Measurements from ENCODE around the gene METTL5.

The METTL5 gene

GRCh38 chr2:169808221-169808620, 16.5 kb downstream of the METTL5 start:
- TF ChIP-seq, protein P1, sequence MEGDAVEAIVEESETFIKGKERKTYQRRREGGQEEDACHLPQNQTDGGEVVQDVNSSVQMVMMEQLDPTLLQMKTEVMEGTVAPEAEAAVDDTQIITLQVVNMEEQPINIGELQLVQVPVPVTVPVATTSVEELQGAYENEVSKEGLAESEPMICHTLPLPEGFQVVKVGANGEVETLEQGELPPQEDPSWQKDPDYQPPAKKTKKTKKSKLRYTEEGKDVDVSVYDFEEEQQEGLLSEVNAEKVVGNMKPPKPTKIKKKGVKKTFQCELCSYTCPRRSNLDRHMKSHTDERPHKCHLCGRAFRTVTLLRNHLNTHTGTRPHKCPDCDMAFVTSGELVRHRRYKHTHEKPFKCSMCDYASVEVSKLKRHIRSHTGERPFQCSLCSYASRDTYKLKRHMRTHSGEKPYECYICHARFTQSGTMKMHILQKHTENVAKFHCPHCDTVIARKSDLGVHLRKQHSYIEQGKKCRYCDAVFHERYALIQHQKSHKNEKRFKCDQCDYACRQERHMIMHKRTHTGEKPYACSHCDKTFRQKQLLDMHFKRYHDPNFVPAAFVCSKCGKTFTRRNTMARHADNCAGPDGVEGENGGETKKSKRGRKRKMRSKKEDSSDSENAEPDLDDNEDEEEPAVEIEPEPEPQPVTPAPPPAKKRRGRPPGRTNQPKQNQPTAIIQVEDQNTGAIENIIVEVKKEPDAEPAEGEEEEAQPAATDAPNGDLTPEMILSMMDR (IDR thresholded peaks at IDR 0.05; ENCODE audit: insufficient read depth, low read depth, low read length, missing control alignments), result no peak
- H3K4me3 ChIP-seq (ENCODE audit: low read depth, low read length), result no peak overlapping the region
- no peak for DNase-seq (ENCODE audit: low read depth)

- TF ChIP-seq, protein P1 (IDR thresholded peaks at IDR 0.05; ENCODE audit: insufficient read depth, low read depth, low read length, missing control alignments), result no peak
- DNase-seq (ENCODE audit: low read depth), result no peak
- no peak overlapping the region for H3K4me3 ChIP-seq (ENCODE audit: low read depth, low read length)
Observed at GRCh38 chr2:169806586-169806985, 18.1 kb downstream of the METTL5 start.

DNA sequence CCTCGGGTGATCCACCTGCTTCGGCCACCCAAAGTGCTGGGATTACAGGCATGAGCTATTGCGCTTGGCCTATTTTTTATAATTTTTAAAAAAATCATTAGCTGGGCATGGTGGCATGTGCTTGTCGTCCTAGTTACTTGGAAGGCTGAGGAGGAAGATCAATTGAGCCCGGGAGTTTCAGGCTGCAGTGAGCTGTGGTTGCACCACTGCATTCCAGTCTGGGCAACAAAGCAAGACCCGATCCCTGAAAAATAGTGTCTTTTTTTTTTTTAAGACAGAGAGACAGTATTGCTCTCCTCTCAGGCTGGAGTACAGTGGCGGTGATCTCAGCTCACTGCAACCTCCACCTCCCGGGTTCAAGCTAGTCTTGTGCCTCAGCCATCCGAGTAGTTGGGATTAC, 21.2 kb downstream of the METTL5 start:
- TF ChIP-seq, protein P1 (IDR thresholded peaks at IDR 0.05; ENCODE audit: insufficient read depth, low read depth, low read length, missing control alignments), result no peak
- no peak overlapping the region for H3K4me3 ChIP-seq (ENCODE audit: low read depth, low read length)
- DNase-seq (ENCODE audit: low read depth), result no peak

- DNase-seq (ENCODE audit: low read depth), result peak; percentile 98
- TF ChIP-seq, protein P1 (IDR thresholded peaks at IDR 0.05; ENCODE audit: insufficient read depth, low read depth, low read length, missing control alignments), result no peak
- H3K4me3 ChIP-seq (ENCODE audit: low read depth, low read length), result peak within 1 kb of the TSS; percentile 86
Observed at GRCh38 chr2:169798718-169799592, 25.8 kb downstream of the METTL5 start, which contains the start of gene SSB. TSS of gene SSB (plus strand) at chr2:169798871. CDS start at chr2:169800961, 2,090 bp downstream.

- DNase-seq (ENCODE audit: low read depth), result no peak
- TF ChIP-seq, protein P1 (IDR thresholded peaks at IDR 0.05; ENCODE audit: insufficient read depth, low read depth, low read length, missing control alignments), result no peak
- H3K4me3 ChIP-seq (ENCODE audit: low read depth, low read length), result peak overlapping the region; percentile 86
Observed at GRCh38 chr2:169798397-169798717, 26.3 kb downstream of the METTL5 start.

DNA sequence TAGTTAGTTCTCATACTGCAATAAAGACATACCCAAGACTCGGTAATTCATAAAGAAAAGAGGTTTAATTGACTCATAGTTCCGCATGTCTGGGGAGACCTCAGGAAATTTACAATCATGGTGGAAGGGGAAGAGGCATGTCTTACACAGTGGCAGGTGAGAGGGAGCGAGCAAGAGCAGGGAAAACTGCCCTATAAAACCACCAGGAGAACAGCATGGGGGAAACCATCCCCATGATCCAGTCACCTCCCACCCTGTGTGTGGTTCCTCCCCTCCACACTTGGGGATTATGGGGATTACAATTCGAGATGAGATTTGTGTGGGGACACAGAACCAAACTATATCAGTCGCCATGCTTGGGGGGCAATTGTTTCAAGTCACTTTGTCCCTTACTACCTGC, 27.1 kb downstream of the METTL5 start:
- no peak for DNase-seq (ENCODE audit: low read depth)
- H3K4me3 ChIP-seq (ENCODE audit: low read depth, low read length), result no peak overlapping the region
- TF ChIP-seq, protein P1 (IDR thresholded peaks at IDR 0.05; ENCODE audit: insufficient read depth, low read depth, low read length, missing control alignments), result no peak

DNA sequence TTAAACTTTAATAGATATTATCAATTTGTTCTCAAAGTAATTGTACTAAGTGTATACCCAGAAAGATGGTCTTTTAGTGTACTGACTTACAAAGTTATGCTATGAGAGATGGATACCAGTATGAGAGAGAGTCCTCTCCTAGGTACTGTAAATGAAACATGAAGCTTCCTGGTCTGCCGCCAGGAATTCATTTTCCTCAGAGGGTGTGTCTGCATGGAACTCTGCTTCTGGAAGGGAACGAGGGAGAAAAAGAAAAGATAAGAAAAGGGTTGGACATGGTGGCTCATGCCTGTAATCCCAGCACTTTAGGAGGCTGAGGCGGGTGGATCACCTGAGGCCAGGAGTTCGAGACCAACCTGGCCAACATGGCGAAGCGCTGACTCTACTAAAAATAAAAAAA, 28.3 kb downstream of the METTL5 start:
- no peak overlapping the region for H3K4me3 ChIP-seq (ENCODE audit: low read depth, low read length)
- no peak for DNase-seq (ENCODE audit: low read depth)
- TF ChIP-seq, protein P1 (IDR thresholded peaks at IDR 0.05; ENCODE audit: insufficient read depth, low read depth, low read length, missing control alignments), result no peak
